Stimulated activated naive CD8-positive, alpha-beta T cell treated with anti-CD3 and anti-CD28 coated beads, Interleukin-15, Interleukin-2, amounts not matched to agents 100 ng/mL and 50 ng/mL, for 24 hours (primary cell): ENCODE measurements around the gene CERK.

Experiments
- H3K27ac Mint-ChIP-seq: one replicate; pipeline ENCODE4 v1.8.0; 2021; ENCODE audit warnings: mild to moderate bottlenecking, mixed read lengths
- H3K27me3 Mint-ChIP-seq: one replicate; pipeline ENCODE4 v1.8.0; 2021; ENCODE audit warnings: mixed read lengths
- H3K36me3 Mint-ChIP-seq: one replicate; pipeline ENCODE4 v1.8.0; 2021; ENCODE audit warnings: low read depth, mixed read lengths
- H3K4me1 Mint-ChIP-seq: one replicate; pipeline ENCODE4 v1.8.0; 2021; ENCODE audit warnings: low read depth, mixed read lengths
- H3K4me3 Mint-ChIP-seq: one replicate; pipeline ENCODE4 v1.8.0; 2021; ENCODE audit warnings: mild to moderate bottlenecking, mixed read lengths
- H3K9me3 Mint-ChIP-seq: one replicate; pipeline ENCODE4 v1.8.0; 2021; ENCODE audit warnings: mixed read lengths

CERK gene

DNA sequence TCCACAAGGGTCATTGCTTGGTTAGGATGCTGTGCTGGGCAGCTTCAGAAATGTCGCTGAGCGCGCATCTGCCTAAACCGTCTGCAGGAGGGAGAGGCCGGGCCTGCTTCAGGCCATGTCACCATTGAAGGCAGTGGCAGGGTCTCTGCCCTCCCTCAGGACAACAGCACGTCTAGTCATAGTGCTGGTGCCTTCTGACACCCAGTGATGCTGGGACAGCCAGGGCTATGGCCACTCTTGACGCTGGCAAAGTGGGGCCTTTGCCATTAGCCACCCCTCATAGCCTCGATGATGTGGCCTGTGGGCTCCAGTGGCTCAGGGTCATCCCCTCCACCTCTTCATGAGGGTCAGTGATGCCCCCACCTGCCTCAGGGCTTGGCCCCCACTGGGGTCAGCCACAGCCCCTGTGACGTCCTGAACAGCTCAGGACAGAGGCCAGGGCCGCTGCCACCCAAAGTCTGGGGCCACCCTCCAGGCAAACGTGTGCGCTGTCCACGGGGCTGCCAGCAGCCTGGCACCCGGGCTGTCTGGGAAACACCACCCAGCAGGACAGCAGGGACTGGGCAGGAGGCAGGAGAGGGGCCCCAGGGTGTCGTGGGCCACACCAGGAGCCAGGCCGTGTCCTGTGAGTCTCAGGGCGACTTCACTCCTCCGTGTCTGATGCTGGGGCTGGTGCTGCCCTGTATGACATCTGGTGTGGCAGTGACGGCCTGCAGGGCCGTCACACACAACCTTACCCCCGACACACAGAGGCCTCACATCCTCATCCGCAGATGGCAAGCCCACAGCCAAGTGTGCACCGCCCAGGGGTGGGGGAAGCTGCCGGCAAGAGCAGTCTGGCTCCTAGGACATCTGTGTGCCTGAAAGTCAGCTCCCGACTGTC, 42.5 kb downstream of the CERK start:
- H3K36me3 Mint-ChIP-seq = peaks cover 52% of the 10 kb centered on the region
- H3K4me3 Mint-ChIP-seq = no peak overlapping the region
- H3K9me3 Mint-ChIP-seq = no peaks in the 10 kb centered on the region
- H3K27me3 Mint-ChIP-seq = no peaks in the 10 kb centered on the region
- no peak overlapping the region for H3K27ac Mint-ChIP-seq
- no peaks in the 10 kb centered on the region for H3K4me1 Mint-ChIP-seq

DNA sequence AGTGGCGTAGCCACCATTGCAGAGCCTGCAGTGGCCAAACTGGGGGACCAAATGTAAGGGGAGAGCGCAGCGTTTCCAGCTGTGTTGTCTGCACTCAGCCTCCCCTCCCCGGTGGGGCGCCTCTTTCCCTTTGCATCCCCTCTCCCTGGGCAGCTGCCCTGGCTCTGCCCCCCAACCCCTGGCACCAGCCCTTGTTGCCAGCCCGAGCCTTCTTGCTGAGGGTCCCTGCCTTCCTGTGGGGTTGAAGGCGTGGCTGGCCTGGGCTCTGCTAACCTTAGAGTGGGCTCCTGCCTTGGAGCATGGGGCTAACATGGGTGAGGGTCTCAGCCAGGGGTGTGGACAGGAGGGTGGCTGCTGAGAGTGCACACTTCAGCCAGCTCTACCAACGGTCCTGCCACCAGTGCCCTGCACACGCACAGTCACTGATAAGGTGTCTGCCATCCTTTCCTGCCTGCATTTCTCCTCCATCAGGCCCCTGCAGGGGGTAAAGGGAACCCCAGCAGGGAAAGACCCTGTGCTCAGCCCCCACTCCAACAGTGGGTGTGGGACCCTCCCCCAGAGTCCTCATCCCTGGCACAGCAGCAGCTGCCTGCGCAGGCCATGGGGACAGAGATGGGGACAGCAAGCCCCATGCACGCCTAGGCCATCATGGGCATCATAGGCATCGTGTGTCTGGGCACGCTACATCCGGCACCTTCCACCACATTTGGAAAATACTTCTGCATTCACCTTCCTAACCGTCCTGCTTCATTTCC, 43.5 kb downstream of the CERK start:
- H3K4me1 Mint-ChIP-seq = no peaks in the 10 kb centered on the region
- no peaks in the 10 kb centered on the region for H3K9me3 Mint-ChIP-seq
- peaks cover 54% of the 10 kb centered on the region for H3K36me3 Mint-ChIP-seq
- no peak overlapping the region for H3K4me3 Mint-ChIP-seq
- peak overlapping the region; percentile 45 for H3K27ac Mint-ChIP-seq
- H3K27me3 Mint-ChIP-seq = no peaks in the 10 kb centered on the region

DNA sequence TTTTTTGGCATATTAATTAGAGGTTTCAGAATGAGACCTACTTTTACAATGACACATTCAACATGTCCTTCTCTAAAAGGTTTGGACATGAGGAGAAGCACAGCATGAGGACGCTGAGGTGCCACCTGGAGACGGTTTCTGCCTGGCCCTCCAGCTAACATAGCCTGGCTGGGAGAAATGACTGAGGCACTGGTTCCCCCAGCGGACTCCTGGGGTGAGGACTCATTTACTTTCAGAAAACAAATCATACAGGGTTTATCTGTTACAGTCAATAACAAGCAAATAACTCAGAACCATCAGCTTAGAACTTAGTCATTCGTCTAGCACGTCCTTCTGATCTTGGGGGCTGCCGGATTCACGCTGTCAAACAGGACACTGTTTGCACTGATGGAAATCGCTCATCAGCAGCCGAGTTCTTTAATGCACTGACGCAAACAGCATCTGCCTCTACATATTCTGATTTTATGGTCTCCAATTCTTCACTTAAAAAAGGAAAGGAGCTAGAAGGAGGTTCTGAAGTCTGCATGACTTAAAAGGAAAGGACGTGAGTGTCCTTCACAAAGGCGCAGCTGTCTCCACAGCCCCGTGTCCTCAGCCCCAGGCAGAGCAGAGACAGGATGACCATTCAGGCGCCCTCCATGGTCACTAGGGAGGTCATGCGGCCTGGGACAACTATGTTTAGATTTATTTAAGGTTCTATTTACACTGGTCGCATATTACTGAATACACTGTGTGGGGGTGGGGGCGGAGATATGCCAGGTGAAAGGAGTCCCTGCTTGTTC, 44.2 kb downstream of the CERK start:
- Mint-ChIP-seq H3K27me3 (no peaks in the 10 kb centered on the region), H3K4me1 (no peaks in the 10 kb centered on the region), H3K36me3 (peaks cover 54% of the 10 kb centered on the region), H3K4me3 (no peak overlapping the region), H3K9me3 (no peaks in the 10 kb centered on the region), H3K27ac (no peak overlapping the region)

DNA sequence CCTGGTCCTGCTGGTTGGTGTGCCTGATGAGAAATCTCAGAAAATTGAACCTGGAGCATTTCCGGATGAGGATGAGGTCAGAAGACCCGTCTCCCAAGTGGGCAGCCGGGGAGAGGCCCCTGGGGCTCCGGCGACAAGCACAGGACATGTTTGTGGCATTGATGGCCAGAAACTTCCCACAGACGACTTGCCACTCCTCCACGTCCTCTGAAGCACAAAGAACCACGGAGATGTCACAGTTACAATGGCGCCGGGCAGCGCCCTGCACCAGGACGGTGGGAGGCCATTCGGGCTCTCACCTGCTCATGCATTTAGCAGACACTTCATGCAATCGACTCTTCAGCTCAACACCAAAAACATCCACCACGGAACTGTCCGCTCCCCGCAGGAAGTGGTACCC, 46.5 kb downstream of the CERK start:
- no peaks in the 10 kb centered on the region for H3K27me3 Mint-ChIP-seq
- no peak overlapping the region for H3K27ac Mint-ChIP-seq
- H3K36me3 Mint-ChIP-seq = peaks cover 61% of the 10 kb centered on the region
- H3K4me3 Mint-ChIP-seq = no peak overlapping the region
- no peaks in the 10 kb centered on the region for H3K9me3 Mint-ChIP-seq
- no peaks in the 10 kb centered on the region for H3K4me1 Mint-ChIP-seq

DNA sequence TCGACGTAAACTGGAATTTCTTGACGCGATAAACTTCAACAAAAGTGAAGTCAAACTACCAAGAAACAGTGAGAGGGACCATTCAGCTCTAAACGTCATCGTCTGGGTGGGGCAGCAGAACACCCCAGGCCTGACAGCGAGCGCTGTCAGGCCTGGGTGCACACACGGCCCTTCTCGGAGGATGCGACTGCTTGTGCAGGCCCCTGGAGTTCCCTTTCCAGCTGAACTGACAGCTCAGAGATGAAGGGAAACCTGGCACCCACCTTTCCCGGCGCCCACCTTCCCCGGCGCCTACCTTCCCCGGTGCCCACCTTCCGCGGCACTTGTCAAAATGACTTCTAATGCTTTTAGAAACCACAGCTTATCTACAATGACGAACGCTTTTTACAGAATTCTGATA, 47.9 kb downstream of the CERK start:
- Mint-ChIP-seq H3K4me1 (peaks cover 10% of the 10 kb centered on the region), H3K9me3 (no peaks in the 10 kb centered on the region), H3K36me3 (peaks cover 66% of the 10 kb centered on the region), H3K4me3 (no peak overlapping the region), H3K27me3 (no peaks in the 10 kb centered on the region), H3K27ac (no peak overlapping the region)

DNA sequence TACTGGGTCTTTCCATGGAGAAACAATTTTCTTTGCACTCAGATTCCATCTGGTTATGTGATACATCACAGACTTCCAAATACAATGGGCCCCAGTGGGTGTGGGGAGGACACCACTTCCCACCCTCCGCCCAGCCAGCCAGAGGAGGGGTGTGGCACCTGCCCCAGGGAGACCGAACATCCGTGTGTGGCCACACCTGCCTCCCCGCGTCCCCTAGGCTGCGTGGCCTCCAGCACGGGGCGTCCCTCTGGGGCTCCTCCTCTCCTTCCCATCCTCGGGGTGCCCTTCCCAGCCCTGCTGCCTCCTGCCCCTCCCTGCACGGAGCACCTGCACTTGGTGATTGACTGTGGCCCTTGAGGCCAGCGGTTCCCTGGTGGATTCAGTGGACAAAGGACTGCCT, 49.1 kb downstream of the CERK start:
- H3K27ac Mint-ChIP-seq = no peak overlapping the region
- H3K27me3 Mint-ChIP-seq = no peaks in the 10 kb centered on the region
- peaks cover 63% of the 10 kb centered on the region for H3K36me3 Mint-ChIP-seq
- no peak overlapping the region for H3K4me3 Mint-ChIP-seq
- H3K4me1 Mint-ChIP-seq = peaks cover 20% of the 10 kb centered on the region
- H3K9me3 Mint-ChIP-seq = no peaks in the 10 kb centered on the region

DNA sequence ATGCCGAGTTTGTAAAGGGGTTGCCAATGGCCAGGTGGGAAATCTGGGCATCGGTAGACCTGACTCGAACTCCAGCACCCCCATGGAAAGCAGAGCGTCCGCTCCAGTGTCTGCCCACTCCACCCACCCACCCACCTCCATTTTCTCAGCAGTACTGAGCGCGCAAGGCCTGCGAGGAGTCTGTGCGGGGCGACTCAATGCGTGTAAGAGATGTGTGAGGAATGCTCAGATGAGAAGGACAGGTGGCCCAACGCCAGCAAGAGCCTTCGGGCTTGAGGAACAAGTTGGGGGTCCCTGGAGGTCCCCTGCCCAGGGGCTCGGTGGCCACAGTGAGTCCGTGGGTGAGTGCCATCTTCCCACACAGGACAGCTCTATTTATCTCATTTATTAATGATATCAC, 50.6 kb downstream of the CERK start:
- no peaks in the 10 kb centered on the region for H3K27me3 Mint-ChIP-seq
- H3K4me3 Mint-ChIP-seq = no peak overlapping the region
- H3K27ac Mint-ChIP-seq = no peak overlapping the region
- peaks cover 20% of the 10 kb centered on the region for H3K4me1 Mint-ChIP-seq
- peaks cover 57% of the 10 kb centered on the region for H3K36me3 Mint-ChIP-seq
- H3K9me3 Mint-ChIP-seq = no peaks in the 10 kb centered on the region

DNA sequence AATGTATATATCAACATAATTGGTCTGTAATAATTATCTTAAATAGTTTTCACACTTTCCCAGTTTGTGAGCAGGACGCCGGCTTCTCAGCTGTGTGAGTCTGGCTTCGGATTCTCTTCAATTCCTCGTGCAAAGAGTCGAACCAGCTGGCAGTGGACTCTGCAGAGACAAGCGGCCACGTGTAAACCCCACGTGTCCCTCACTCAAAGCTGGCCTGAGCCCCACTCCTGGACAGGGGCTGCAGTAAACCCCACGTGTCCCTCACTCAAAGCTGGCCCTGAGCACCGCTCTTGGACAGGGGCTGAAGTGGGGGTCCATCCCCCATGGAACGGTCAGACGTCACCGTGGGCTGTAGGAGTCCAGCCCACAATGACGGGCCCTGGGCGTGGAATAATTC, 51.0 kb downstream of the CERK start:
- Mint-ChIP-seq H3K9me3 (no peaks in the 10 kb centered on the region), H3K4me3 (no peak overlapping the region), H3K27me3 (no peaks in the 10 kb centered on the region), H3K4me1 (peaks cover 20% of the 10 kb centered on the region), H3K27ac (no peak overlapping the region), H3K36me3 (peaks cover 57% of the 10 kb centered on the region)

DNA sequence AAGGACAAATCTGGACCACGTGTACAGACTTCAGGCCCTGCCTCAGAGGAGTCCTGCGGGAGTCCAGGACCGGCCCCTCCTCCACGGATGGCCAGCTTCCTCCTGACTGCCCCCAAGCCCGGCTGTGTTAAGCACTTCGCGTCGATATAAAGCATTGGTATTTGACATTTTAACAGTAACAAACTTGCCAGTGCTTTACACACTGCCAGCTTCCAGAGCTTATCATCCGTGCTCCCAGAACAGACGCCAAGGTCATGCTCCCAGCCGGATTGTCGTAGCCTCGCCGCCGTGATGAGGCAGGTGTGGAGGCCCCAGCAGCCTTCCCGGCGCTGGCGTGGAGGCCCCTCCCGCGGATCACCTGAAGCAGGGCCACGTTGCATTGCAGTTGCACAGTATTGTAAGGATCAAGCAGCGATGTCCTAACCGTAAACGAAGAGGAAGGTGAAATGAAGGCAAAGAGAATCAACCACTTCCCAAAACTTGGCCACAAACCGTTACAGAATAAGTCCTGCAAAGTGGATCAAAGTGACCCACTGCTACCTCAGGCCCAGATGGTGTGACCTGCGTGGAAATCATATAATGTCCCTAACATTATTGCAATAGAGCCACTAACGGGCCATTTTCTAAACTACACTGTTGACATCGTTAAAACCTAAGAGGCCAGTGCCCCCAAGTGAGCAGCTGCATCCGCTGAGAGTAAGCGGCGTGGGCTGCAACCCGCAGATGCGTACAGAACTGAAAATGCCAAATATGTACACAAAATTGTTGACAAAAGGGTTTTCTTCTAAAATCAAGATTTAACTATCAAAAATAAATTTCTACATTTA, 51.6 kb downstream of the CERK start:
- peaks cover 52% of the 10 kb centered on the region for H3K36me3 Mint-ChIP-seq
- no peaks in the 10 kb centered on the region for H3K27me3 Mint-ChIP-seq
- no peaks in the 10 kb centered on the region for H3K9me3 Mint-ChIP-seq
- H3K27ac Mint-ChIP-seq = no peak overlapping the region
- H3K4me1 Mint-ChIP-seq = peaks cover 20% of the 10 kb centered on the region
- H3K4me3 Mint-ChIP-seq = no peak overlapping the region

DNA sequence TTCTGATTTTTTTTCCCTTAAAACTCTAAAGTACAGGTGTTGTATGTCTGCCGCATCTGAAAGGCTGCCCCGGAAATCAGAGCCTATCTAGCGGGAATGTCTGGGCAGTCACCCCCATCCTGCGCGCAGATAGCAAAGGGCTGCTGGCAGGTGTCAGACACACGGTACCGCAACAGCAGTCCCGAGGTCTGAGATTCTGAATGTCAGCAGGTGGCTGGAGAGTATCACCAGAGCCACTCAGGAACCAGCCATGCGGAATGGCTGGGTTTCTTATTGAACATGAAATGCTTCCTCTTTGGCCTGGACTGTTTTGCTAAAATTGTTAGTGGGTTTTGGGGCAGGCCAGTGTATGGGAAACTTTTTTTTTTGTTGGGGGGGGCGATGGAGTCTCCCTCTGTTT, 53.3 kb downstream of the CERK start:
- peaks cover 38% of the 10 kb centered on the region for H3K36me3 Mint-ChIP-seq
- no peaks in the 10 kb centered on the region for H3K27me3 Mint-ChIP-seq
- no peak overlapping the region for H3K4me3 Mint-ChIP-seq
- H3K9me3 Mint-ChIP-seq = no peaks in the 10 kb centered on the region
- no peak overlapping the region for H3K27ac Mint-ChIP-seq
- peaks cover 20% of the 10 kb centered on the region for H3K4me1 Mint-ChIP-seq

DNA sequence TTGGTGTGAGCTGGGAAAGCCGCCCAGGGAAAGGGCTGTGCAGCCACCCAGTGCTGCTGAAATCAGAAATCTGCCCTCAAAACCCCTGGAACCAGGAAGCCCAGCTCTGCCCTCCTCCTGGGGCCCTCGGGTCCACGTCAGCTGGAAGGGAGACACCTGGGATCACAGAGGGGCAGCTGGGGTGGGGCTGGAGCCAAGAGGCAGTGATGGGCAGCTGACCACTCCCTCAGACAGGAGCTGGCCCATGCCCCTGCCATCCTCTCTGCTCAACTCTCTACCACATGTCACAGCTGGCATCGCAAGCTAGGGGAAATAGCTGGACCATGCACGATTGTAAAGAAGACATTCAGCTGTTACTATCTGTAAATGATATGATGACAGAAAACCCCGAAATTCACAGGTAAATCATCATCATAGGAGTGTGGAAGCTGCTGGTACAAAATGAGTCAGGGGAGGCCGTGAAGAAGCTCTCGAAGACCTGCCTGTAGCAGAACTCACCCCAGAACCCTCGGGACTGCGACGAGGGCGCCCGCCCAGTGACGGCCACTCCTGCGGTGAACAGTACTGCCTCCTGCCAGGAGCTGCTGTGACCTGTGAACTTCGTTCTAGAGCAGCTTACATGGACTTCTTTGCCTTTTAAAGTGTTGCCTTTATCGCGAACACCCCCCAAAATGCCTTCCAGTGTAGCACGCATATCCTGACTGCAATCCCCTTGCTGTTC, 55.9 kb downstream of the CERK start:
- peak overlapping the region; percentile 36 for H3K27ac Mint-ChIP-seq

DNA sequence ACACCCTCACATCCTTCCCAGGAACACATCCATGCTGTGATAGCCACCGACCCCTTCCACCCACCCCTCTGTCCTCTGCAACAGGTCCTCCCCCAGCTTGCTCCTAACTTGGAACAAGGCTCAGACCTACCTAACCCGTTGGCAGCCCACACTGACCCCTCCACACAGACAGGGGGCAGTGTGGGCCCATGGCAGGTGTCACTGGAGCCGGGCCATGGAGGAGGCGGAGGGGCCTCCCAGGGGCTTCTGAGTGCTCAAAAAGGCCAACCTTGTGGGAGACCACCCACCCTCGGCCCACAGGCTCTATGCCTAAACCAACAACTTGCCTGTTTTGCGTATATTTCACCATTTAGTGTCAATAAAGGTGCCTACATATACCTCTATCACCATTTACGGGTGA, 57.0 kb downstream of the CERK start:
- H3K27ac Mint-ChIP-seq = no peak overlapping the region
- no peaks in the 10 kb centered on the region for H3K27me3 Mint-ChIP-seq
- no peaks in the 10 kb centered on the region for H3K9me3 Mint-ChIP-seq
- peaks cover 17% of the 10 kb centered on the region for H3K36me3 Mint-ChIP-seq
- H3K4me3 Mint-ChIP-seq = no peak overlapping the region
- H3K4me1 Mint-ChIP-seq = peaks cover 33% of the 10 kb centered on the region

More for the DNA sequence above, 55.9 kb downstream of the CERK start:
- H3K4me1 Mint-ChIP-seq = peaks cover 28% of the 10 kb centered on the region
- no peaks in the 10 kb centered on the region for H3K27me3 Mint-ChIP-seq
- no peak overlapping the region for H3K4me3 Mint-ChIP-seq
- no peaks in the 10 kb centered on the region for H3K9me3 Mint-ChIP-seq
- H3K36me3 Mint-ChIP-seq = peaks cover 28% of the 10 kb centered on the region

DNA sequence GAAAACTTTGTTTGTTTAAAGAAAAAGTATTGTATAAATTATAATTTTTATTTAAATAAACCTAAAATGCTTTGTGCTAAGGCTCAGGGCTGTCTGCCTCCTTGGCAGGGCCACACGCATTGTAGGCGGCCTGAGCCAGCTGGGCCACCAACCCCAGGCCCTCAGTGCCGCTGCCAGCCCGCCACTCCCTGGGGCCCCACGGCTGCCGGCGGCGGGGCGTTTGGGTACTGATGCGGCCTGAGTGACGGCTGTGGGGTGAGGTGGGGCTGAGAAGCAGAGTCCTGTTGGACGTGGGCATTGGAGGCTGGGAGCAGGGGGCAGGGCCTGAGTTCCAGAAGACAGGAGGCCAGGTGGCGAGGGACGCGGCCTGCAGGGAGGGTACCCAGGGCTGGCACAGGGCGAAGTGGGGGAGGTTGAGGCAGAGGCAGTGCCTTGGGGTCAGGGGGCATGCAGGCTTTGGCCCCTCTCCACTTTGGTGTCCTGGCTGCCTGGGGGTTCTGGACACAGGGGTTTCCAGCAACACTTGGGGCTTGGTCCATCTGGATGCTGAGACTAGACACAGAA, 58.3 kb downstream of the CERK start:
- no peaks in the 10 kb centered on the region for H3K9me3 Mint-ChIP-seq
- H3K27me3 Mint-ChIP-seq = no peaks in the 10 kb centered on the region
- peaks cover 34% of the 10 kb centered on the region for H3K4me1 Mint-ChIP-seq
- peaks cover 17% of the 10 kb centered on the region for H3K36me3 Mint-ChIP-seq
- no peak overlapping the region for H3K27ac Mint-ChIP-seq
- H3K4me3 Mint-ChIP-seq = no peak overlapping the region
